COR-L47 (cell line): ENCODE measurements around the gene TENM4.
"Not testable (repeated sequence)": the region's sequence is repeated elsewhere in the genome, so short reads cannot be mapped to it uniquely, and the experiment has no call there.

Experiments used
- DNase-seq: peaks from one replicate; lab custom pipeline; 2025; lab: John Stamatoyannopoulos, UW

TENM4 gene

GRCh38 chr11:78840200-78840599 lies 600.6 kb downstream of the TENM4 start:
- no peak for DNase-seq

- DNase-seq, result peak; percentile 26
These were observed 602.4 kb downstream of the TENM4 start for GRCh38 chr11:78838417-78838816.

DNA sequence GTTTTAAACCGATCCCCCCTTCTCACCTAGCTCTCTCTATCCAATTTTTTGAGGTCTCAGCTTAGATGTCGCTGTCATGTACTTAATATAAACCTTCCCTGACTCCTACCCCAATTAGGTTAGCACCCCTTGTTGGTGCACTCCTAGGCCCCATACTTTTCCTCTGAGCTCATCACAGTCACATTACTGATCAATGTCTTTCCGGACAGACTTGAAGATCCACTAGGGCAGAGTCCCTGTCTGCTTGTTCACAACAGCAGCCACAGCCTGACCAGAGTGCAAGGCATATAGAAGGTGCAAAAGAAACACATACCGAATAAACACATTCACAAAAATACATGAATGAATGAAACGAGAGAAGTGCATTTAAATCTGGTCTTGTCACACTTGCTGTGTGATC lies 605.2 kb downstream of the TENM4 start:
- no peak for DNase-seq

- no peak for DNase-seq
These were observed 605.9 kb downstream of the TENM4 start for GRCh38 chr11:78834886-78835285.

- no peak for DNase-seq
These were observed 607.6 kb downstream of the TENM4 start for GRCh38 chr11:78833237-78833636.

DNA sequence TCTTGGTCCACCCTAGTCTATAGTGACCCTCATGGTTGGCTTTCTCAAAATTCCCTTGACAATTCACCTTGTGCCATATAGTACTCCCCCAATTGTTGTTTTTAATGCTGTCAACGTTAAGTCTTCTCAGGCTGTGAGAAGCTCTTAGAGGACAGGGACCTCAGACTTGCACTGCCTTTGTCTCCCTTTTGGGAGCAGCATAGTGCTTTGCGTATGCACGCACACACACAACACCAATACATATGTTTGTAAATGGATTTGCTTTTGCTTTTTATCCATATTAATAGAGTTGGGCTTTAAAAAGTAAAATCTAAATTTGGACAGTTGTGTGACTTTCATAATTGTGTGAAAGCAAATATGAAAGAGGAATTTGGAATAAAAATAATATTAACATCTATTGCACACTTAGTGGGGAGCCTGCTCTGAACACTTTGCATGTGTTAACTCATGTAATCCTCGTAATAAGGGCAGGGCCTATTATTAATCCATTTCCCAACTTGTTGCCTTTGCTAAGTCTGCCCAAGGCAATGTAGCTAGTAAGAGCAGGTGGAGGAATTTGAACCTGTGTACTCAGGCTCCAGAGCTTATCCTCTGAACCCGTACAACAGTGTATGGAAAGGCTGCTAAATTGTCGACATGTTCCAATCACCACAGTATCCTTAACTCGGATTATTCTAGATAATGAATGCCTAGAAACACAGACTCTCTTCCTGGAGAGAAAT lies 608.4 kb downstream of the TENM4 start:
- DNase-seq, result no peak

DNA sequence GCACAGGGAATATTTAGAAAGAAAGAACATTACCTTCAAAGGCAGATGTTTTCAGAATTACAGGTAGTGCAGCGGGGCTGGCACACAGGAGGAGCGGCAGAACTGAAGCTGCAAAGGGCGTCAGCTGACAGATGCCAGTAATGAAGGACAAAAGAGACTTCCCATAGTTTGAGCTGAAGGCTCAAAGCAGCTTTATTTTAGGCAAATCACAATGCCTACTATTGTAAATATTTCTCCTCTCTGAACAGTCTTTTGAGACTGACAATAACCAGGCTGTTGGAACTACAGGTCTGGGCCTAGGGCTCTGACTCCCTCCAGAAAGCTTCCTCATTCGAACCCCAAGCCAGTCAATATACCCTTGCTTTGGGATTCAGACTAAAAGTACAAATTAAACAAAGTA lies 609.3 kb downstream of the TENM4 start:
- no peak for DNase-seq

- DNase-seq, result no peak
These were observed 610.5 kb downstream of the TENM4 start for GRCh38 chr11:78830277-78830819.

- no peak for DNase-seq
These were observed 611.7 kb downstream of the TENM4 start for GRCh38 chr11:78829146-78829545.

- DNase-seq, result no peak
These were observed 612.2 kb downstream of the TENM4 start for GRCh38 chr11:78828676-78829075.

- not testable (repeated sequence) for DNase-seq
These were observed 613.5 kb downstream of the TENM4 start for GRCh38 chr11:78827291-78827690.

- no peak for DNase-seq
These were observed 615.2 kb downstream of the TENM4 start for GRCh38 chr11:78825591-78826020.

DNA sequence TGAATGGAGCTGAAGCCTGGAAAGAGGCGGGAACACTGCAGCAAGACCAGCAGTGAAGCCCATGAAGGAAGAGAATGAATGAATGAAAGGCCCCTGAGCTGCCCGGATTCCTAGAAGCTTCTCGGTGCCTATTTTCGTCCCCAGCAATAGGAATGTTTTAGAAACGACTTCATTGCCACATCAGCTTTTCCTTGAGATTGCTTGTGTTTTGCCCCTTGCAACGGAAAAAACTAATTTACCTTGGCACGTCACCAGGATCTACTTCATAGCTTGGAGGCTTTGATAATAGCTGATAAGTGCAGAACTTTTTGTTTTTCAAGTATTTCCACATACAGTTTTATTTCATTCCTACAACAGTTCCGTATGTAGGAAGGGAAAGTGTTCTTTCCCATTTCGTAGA lies 617.2 kb downstream of the TENM4 start:
- DNase-seq, result no peak

- DNase-seq, result no peak
These were observed 617.9 kb downstream of the TENM4 start for GRCh38 chr11:78822931-78823423.

DNA sequence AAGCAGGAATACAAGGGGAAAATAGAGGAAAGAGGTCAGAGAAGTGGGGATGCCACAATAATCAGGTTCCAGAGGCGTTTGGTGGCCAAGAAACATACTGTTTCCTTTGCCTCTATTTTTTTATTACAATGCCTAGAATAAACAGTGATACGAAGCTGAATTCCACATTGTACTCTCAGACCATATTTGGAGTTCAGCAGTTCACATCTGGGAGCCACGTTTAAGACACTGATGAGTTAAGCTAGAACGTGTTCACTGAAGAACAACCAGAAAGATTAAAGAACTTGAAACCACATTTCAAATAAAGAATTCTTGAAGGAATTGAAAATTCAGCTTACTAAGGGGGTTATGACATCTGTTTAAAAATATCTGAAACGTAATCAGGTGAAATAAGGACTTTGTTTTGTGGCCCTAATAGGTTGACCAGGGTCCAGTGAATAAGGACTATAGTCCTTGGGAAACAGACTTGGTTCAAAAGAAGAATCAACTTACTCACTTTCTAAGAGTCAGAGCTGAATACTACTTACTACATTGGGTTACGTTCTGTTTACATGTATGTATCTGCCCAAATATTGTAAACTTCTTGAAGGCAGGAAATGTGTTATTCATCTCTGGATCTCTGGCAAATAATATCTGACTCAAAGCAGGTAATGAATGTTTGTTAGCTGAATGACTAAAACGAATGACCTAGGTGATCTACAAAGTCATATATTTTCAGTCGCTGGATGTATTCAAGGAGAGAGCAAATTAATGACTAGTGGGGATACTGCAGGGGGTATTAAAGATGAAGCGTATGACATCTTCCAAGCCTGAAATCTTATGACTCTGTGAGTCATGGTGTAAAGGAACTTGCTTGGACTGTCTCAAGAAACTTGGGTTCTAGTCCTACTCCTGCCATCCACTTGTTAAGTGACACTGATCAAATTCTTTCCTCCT lies 619.2 kb downstream of the TENM4 start:
- DNase-seq, result no peak

GRCh38 chr11:78820741-78821140 lies 620.1 kb downstream of the TENM4 start:
- no peak for DNase-seq

DNA sequence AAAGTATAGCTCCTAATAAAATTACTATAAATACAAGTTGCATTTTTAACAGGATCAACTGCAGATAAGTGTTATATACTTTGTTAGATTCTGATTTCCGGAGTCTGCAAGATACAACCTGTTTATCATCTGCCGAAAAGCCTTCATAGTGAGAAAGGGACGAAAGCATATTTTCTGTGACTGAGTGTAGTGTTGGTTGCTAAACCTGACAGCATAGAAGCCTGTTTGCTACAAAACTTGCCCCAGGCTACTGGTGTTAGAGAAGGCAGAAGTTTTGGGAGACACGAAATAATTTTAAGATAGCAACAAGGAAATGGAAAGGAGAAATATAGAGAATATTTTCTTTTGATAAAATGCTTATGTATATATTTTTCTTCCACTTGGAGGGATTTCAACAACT lies 622.6 kb downstream of the TENM4 start:
- no peak for DNase-seq

GRCh38 chr11:78815831-78816230 lies 625.0 kb downstream of the TENM4 start:
- DNase-seq, result no peak

DNA sequence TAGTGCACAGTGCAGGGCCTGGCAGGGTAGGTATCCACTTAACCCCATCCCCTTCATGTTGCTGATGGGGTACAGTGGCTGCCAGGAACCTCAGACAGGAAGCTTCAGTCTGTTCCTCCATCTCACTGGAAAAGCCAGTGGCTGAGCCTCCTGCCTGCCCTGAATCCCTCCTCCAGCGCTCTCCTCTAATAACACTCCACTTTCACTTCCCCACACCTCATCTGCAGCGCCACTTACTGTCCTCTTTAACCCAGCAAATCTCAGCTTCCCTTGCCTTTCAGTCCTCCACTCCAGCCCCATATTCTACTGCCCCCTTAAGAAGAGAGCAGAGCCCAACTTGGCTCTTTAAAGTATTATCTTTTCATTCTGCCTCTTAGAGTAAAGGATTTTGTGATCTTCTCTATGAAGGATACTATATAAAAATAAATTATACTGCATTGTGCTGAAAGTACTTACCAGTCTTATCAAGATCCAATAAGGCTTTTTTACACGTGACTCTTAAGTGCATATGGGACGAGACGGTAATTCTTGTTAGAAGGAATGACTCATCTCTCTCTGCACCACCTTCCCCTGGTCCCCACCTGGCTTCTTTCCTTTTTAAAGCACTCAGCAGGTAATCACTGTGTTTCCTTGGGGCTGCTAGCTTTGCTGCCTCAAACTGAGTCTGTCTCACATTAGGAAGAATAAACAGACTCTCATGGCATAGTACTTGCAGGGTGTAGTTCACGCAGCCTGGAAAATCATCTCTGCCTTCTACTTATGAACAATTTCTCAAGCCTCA lies 628.1 kb downstream of the TENM4 start:
- no peak for DNase-seq

DNA sequence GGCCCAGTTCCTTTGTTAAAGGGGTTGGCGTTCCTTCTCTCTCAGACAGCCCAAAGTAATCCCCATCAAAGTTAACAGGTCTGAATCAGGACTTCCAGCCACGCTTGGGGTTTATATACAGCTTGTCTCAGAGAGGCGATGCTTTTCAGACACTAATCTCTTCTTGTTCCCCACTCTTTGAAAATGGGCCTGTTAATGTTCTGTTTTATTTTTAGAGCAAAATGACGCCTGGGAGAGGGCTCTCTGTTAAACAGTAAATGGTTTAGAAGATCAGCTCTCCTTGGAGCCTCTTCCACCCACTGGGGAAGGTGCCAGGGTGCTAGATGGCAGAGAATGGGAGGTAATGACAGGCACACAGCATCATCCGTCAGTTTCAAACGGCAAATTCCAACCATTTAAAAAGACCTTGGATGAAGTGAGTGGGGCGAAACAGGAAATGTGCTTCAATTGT lies 630.2 kb downstream of the TENM4 start:
- no peak for DNase-seq

DNA sequence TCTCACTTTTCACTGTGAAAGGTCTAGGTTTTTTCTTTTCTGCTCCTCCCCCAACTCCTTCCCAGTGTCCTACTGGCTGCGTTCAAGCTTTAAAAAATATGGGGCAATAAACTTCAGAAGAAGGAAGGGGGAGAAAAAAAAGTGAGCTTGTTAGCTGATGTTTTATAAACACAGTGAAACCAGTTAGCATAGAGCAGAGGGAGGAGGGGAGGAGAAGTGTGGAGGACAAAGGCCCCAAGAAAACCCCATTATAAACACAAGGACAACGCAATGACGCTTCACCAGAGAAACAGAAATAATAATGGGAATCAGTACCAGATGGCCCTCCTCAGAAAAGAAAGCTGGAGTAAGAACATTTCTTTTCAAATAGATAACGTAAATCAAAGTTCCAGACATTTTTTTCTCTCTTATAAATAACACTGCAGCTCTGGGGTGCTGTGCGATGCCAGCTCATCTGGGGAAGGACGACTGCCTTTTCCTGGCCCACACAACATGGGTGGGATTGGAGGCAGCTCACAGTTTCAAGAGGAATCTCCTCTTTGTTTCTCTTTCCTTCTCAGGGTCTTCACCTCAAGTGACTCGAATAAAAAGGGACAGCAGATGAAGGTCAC lies 630.8 kb downstream of the TENM4 start:
- DNase-seq, result no peak
